Ishikawa (cell line): ENCODE data around the gene PSEN1.

Experiments used
- EP300 ChIP-seq: IDR thresholded peaks from 2 replicates; pipeline ENCODE4 v1.6.1; 2012; ENCODE audit warnings: borderline replicate concordance
- FOXM1 ChIP-seq: IDR thresholded peaks from 2 replicates; pipeline ENCODE4 v1.6.1; 2012; ENCODE audit warnings: low read depth, borderline replicate concordance
- MAX ChIP-seq: IDR thresholded peaks from 2 replicates; pipeline ENCODE4 v1.6.1; 2012
- RAD21 ChIP-seq: IDR thresholded peaks from 2 replicates; pipeline ENCODE4 v1.6.1; 2012; ENCODE audit warnings: low read depth
- REST ChIP-seq: IDR thresholded peaks from 2 replicates; pipeline ENCODE4 v1.6.1; 2012; ENCODE audit warnings: low read depth, mild to moderate bottlenecking
- TAF1 ChIP-seq: IDR thresholded peaks from 2 replicates; pipeline ENCODE4 v1.6.1; 2012; ENCODE audit warnings: low read depth, mild to moderate bottlenecking
- YY1 ChIP-seq: IDR thresholded peaks from 2 replicates; pipeline ENCODE4 v1.6.1; 2012; ENCODE audit warnings: low read depth
- ZBTB7A ChIP-seq: IDR thresholded peaks from 2 replicates; pipeline ENCODE4 v1.6.1; 2012; ENCODE audit warnings: low read depth

GRCh38 chr14:73180385-73180805 lies 44.1 kb downstream of the PSEN1 start:
- TF ChIP-seq FOXM1 (no peak), MAX (no peak), RAD21 (no peak), TAF1 (no peak), EP300 (no peak), REST (no peak), ZBTB7A (no peak), YY1 (no peak)
